Activated CD8-positive, alpha-beta memory T cell treated with anti-CD3 and anti-CD28 coated beads, Interleukin-2, amount 50 U/mL, for 1 hour (primary cell): ENCODE data around the gene IGFLR1.

Experiments
- DNase-seq: peaks from one replicate; pipeline ENCODE4 v3.0.0-alpha.2; 2020; ENCODE audit errors: extremely low read depth

The IGFLR1 gene, protein sequence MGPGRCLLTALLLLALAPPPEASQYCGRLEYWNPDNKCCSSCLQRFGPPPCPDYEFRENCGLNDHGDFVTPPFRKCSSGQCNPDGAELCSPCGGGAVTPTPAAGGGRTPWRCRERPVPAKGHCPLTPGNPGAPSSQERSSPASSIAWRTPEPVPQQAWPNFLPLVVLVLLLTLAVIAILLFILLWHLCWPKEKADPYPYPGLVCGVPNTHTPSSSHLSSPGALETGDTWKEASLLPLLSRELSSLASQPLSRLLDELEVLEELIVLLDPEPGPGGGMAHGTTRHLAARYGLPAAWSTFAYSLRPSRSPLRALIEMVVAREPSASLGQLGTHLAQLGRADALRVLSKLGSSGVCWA

DNA sequence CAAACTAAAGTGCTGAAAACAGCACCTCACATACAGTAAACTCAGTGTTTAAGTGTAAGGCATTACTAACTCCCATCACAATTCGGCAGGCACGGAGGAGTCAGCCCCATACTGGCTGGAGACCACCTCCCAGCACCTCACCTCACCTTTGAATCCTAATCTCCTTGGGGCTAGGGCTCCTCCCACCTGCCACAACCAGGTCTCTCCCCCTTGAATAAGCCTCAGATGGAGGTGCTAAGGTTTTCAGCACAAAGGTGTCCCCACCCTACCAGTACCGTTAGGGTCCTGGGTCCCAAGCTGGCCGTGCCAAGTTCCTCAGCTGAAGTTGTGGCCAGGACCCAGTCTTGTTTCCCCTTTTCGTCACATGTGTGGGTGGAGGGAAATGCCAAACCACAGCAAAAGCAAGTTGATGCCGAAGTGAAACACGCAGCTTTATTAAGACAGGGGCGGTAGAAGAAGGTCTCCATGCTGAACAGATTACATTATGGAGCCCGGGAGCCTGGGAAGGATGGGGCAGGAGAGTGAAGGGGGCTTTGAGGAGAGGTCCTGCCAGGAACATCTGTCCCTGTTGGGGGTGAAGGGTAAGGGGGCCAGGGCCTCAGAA is at the start of gene IGFLR1:
IGFLR1 (minus strand) TSS at position 332 of the 604 bp plus-strand sequence. CDS start 1,272 bp downstream, outside the sequence.
- no peak for DNase-seq

DNA sequence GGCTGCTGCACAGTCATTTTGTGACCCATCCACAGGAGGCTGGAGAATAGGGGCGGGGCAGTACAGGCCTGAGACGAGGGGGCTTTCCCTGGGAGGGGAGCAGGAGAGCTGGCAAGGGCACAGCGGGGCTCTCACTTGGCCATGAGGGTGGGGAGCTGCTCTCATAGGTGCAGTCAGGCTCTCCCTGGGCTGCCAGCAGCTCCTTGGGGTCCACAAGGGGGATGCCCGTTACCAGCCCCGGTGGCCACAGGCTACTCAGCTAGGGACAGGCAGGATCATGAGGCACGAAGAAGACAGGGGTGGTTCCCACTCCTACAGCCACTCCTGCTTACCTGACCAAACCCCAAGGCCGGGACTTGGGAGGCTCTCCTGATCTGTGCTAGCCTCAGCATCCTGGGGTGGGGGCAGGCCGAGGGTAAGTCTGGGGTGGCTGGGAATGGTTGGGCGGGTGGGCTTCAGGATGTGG is 49.6 kb upstream of the IGFLR1 start:
- no peak for DNase-seq

DNA sequence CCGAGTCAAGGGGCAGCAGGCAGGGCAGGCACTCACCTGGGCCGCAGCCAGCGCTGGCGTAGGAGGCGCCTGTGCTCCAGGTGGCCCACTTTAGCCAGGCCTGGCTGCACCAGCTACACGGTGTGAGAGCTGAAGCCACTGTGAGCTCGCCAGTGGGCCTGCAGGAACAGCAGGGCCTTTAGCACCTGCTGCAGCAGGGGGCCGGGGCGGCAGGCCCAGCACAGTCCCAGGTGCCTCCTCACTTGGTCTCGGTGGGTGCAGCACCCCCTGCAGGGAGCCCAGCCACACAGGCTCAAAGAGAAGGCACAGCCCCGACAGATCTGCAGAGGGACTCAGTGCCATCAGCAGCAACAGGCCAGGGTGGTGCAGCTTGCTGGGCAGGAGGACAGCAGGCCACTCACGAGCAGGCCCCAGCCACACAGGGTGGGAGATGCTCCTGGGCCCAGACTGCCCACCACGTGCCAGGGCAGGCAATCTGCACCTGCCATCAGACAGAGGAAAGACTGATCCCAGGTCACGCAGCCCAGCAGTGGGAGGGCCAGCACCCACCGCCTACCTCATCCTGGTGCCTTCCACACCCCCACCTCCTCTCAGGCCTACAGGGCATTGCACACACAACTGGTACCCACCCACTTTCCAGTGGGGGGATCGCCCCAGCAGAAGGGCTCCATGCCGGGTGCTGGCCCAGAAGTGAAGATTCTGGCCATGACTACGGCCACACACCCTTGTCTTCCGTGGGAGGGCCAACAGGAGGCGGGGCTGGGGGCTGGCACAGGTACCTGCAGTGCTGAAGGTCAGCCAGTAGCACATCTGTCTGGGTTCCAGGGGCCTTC is 48.9 kb upstream of the IGFLR1 start:
- DNase-seq = no peak

DNA sequence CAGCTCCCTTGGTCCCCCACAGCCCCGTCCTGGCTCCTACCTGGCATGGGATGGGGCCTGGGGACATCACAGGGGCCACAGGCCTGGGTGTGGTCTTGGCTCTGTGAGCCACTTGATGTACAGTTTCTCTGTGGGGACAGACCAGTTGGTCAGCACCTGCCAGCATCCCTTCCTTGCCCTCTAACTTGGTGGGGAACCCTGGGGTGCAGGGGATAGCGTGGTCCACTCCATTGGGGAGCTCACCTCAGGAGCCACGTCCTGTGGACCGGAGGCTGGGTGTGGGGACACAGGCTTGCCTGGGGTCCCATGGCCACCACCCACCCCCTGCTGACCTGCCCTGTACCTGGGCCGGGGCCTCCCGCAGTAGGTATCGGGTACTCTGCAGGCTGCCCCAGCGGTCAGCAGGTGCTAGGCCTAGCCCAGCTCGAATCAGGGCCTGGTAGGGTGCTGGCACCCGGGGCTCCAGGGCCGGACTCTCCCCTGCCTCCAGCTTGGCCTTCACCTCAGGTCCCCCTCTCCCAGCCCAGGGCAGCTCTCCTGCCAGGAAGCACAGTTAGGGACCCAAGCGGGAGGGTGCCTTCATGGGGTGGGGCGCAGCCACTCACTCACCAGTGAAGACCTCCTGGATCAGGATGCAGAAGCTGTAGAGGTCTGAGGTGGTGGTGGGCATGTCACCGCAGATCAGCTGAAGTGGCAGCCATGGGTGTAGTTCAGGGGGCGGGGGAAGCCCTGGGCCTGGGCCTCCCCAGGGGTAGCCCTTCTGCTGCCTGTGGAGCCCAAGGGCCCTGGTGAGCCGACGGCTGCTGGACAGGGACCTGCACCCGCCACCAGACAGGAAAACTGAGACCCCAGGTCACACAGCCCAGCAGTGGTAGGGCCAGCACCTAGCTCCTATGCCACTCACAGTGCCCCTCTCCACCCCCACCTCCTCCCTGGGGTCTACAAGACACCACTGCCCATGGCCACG is 48.0 kb upstream of the IGFLR1 start:
- no peak for DNase-seq

DNA sequence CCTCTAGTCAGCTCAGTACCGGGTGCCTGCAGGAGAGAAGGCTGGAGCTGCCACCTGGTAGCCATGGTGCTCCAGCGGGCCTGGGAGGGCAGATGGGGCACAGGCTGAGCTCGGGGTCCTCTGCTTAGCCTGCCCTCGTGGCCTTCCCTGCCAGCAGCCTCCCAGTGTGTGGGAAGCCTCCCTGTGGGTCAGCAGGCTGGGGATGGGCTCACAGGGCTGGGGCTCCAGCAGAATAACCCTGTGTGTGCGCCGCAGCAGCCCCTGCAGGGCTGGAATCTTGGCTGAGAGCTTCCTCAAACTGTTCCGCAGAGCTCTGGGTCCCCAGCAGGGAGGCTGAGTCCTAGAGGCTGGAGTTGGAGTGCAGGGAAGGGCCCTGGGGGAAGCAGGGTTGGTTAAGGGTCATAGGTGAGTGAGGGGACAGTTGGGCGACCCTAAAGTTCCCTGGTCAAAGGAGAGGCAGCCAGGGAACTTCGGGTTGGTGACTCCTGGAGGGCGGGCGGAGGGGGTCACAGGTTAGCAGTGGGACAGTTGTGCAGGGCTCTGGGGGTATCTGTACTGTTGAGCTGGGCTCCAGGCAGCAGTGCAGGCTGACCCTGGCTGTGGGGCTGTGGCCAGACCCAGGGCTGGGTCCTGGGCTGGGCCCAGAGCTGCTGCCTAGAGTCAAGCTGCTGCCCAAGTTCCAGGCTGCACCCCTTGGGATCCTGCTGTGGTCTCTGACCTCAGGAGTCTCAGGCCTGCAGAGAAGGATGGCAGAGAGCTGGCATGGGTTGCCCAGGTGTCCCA is 47.1 kb upstream of the IGFLR1 start:
- no peak for DNase-seq

DNA sequence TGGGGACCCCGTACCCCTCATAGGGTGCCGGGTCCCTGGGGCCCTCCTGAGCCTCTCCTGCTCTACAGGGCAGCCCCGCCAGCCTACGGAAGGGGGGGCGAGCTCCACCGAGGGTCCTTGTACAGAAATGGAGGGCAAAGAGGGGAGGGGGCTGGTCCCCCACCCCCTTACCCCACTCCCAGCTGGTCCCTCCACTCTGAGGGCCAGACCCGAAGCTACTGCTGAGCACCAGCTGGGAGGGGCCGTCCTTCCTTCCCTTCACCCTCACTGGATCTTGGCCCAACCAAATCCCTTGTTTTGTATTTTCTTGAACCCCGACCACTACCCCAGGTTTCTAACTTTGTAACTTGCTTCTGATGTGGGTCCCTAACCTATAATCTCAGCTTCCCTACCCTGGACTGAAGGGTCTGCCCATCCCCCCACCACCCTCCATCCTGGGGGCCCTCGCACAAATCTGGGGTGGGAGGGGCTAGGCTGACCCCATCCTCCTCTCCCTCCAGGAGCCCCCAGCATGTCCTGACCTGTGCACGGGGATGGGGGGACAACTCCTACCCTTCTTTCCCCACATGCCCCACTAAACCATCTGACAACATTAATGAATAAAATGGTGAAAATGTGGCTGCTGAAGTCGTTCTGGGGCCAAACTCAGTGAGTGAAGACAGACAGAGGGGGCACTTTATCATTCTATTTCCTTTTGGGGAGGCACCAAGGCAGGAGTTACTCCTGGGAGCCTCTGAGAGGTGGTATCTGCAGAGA is 46.1 kb upstream of the IGFLR1 start:
- no peak for DNase-seq

DNA sequence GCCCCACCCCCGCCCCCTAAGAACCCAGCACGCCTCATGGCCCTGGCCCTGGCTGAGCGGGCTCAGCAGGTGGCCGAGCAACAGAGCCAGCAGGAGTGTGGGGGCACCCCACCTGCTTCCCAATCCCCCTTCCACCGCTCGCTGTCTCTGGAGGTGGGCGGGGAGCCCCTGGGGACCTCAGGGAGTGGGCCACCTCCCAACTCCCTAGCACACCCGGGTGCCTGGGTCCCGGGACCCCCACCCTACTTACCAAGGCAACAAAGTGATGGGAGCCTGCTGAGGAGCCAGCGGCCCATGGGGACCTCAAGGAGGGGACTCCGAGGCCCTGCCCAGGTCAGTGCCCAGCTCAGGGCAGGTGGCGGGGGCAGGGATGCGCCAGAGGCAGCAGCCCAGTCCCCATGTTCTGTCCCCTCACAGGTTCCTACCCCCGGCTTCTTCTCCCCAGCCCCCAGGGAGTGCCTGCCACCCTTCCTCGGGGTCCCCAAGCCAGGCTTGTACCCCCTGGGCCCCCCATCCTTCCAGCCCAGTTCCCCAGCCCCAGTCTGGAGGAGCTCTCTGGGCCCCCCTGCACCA is 45.1 kb upstream of the IGFLR1 start:
- no peak for DNase-seq

DNA sequence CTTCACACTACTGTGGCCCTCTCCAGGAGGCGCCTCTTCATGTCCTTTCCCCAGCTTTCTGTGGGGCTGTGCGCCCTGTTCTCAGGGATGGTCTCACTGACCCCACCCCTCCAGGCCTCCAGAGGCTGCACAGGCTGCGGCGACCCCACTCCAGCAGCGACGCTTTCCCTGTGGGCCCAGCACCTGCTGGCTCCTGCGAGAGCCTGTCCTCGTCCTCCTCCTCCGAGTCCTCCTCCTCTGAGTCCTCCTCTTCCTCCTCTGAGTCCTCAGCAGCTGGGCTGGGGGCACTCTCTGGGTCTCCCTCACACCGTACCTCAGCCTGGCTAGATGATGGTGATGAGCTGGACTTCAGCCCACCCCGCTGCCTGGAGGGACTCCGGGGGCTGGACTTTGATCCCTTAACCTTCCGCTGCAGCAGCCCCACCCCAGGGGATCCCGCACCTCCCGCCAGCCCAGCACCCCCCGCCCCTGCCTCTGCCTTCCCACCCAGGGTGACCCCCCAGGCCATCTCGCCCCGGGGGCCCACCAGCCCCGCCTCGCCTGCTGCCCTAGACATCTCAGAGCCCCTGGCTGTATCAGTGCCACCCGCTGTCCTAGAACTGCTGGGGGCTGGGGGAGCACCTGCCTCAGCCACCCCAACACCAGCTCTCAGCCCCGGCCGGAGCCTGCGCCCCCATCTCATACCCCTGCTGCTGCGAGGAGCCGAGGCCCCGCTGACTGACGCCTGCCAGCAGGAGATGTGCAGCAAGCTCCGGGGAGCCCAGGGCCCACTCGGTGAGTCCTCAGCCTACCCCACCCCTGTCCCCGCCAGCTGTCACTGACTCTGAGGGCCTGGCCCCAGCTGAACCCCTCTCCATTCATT is 44.3 kb upstream of the IGFLR1 start:
- DNase-seq = no peak

DNA sequence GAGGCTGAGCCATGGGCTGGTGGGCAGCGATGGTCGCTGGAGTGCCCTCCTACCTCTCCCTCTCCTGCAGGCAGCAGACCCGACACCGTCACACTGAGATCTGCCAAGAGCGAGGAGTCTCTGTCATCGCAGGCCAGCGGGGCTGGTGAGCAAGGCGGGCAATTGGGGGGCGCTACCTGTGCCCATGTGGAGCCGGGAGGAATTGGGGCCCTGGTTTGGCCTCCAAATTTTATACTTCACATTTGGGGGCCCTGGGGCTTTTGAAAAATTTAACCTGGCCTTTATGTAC is 43.0 kb upstream of the IGFLR1 start:
- DNase-seq = no peak

DNA sequence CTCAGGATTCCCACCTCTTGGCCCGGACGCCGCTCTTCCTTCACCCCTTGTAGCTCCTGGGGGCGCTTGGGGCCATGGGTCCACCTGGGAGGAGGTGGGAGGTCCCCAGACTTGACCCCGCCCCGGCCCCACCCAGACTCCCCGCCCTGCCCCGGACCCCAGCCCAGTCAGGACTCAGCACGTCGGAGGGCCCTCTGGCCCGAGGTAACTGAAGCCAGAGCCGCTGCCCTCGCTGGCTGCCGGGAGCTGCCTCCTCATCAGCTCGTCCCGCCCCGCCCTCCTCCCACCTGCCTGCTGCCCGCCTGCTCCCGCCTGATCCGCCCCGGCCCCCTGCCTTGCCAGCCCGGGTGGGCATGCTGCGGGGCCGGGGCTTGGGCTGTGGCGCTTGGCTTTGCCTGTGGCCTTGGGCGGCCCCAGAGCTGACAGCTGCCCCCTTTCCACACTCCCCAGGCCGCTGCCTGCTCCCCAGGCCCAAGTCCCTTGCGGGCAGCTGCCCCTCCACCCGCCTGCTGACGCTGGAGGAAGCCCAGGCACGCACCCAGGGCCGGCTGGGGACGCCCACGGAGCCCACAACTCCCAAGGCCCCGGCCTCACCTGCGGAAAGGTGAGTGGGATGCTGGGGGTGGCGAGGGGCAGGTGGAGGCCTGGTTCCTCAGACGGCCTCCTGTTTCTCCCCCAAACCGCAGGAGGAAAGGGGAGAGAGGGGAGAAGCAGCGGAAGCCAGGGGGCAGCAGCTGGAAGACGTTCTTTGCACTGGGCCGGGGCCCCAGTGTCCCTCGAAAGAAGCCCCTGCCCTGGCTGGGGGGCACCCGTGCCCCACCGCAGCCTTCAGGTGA is 42.5 kb upstream of the IGFLR1 start:
- DNase-seq = no peak

DNA sequence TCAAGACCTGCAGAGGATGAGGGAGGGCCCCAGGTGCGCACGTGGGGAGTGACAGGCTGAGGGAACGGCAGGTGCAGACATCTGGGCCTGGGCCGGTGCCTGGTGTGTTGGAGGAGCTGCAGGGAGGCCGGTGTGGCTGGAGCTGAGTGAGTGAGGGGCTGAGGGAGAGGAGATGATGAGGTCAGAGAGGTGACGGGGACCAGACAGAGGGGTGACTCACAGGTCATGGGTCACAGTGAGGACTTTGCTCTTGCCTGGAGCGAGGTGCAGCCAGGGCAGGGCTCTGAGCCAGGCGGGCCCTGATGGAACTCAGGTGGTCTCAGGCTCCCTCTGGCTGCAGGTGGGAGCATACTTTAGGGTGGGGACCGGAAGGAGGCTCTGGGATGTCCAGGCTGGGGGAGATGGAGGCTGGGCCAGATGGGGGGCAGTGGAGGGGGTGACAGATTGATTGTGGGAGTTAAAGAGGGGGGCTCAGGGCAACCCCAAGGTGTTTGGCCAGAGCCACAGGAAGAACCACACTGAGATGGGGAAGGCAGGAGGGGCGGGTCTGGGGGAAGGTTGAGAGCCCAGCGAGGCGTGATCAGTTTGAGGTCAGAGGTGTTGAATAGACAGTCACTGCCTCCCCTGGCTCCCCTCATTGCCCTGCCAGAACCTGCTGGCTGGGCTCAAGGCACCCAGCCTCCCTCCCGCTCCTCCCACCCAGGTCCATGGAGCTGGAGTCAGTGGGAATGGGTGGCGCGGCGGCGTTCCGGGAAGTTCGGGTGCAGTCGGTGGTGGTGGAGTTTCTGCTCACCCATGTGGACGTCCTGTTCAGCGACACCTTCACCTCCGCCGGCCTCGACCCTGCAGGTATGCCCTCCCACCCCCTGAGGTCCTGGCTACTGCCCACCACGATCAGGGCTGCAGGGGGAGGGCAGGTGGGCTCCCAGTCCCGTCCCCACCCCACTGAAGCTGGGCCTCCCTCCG is 41.5 kb upstream of the IGFLR1 start:
- DNase-seq = no peak

DNA sequence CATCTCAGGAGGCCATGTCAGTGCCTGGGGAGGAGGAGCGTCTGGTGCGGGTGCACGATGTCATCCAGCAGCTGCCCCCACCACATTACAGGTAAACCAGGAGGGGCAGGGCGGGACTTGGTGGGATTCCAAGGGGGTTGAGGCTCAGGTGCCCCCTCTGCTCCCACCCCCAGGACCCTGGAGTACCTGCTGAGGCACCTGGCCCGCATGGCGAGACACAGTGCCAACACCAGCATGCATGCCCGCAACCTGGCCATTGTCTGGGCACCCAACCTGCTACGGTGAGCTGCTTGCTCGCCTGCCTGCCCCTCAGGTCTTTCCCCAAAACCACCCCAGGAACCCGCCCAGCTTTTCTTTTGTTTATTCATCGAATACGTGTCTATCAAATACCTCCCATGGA is 40.3 kb upstream of the IGFLR1 start:
- DNase-seq = no peak

DNA sequence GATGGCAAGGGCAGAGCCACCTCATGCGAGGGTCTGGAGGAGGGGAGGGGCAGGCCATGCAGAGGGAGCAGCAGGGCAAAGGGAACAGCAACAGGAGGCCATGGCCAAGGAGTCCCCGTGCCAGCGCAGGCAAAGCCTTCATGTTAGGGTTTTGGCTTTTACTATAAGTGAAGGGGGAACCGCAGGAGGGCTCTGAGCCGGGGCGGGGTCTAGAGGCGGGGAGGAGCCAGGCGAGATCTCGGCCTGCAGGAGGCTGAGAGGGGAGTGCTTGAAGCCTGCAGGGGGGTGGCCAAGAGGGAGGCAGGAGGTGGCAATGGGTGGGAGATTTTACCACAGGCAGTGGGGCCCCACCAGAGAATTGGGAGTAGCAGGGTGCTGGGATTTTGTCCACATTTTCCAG is 39.4 kb upstream of the IGFLR1 start:
- no peak for DNase-seq

DNA sequence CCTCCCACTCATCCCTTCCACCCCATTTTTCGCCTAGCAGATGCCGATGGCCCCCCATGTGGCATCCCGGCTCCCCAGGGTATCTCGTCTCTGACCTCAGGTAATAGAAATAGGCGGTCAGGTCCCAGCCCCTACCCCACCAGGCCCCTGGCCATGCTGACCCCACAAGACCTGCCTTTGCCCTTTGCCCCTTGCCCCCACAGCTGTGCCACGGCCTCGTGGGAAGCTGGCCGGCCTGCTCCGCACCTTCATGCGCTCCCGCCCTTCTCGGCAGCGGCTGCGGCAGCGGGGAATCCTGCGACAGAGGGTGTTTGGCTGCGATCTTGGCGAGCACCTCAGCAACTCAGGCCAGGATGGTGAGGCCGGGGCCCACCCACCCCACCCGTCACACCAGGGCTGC is 38.5 kb upstream of the IGFLR1 start:
- DNase-seq = no peak

DNA sequence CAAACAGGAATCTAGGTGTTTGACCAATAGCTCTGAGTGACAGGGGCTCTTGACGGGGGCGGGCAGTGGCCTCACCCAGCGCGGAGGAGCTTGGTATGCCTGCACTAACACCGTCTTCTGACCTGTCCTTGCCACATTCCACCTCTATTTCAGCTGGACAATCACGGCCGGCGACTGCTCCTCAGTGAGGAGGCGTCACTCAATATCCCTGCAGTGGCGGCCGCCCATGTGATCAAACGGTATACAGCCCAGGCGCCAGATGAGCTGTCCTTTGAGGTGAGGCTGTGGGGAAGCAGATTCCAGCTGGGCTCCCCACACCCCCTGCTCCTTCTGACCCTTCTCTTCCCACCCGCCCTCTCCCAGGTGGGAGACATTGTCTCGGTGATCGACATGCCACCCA is 37.8 kb upstream of the IGFLR1 start:
- DNase-seq = no peak

DNA sequence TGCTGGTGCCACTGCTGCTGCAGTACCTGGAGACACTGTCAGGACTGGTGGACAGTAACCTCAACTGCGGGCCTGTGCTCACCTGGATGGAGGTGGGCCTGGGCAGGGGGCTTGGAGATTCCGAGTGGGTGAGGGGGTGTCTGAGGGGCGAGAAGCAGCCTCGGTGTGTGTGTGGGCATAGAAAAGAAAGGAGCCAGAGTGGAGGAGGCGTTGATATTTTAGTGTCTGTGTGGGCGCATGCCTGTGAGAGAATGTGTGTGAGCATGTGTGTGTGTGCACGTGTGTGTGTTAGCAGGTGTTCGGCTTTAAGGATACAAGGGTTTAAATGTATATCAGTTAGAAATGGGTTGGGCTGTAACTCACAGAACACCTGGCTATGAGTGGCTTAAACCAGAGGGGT is 36.8 kb upstream of the IGFLR1 start:
- no peak for DNase-seq

DNA sequence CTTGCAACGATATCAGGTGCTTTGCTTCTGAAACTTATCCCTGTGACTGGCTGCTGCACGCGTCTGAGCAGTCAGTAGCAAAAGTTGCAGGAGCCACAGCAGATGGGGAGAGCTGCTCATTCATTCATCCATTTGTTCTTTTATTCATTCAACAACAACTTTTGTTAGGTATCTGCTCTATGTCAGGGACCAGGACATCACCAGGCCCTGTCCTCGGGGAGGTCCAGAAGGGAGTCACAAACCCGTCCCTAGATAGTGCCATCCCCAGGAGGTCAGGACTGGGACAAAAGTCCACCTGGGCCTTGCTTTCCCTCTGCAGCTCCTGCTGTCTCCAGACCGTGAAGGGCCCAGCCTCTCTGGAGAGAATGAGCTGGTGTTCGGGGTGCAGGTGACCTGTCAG is 35.7 kb upstream of the IGFLR1 start:
- DNase-seq = no peak
